ENCODE data around the gene IDS.
"Not testable (repeated sequence)": the region's sequence is repeated elsewhere in the genome, so short reads cannot be mapped to it uniquely, and the experiment has no call there.

IDS gene

GRCh38 chrX:149504915-149505651, at the start of gene IDS:
Gene IDS (minus strand): TSS chrX:149505306. CDS start chrX:149505137, 169 bp downstream.
- Mint-ChIP-seq H3K9me3 (no peaks in the 10 kb centered on the region), H3K36me3 (peaks cover 12% of the 10 kb centered on the region), H3K27me3 (peaks cover 11% of the 10 kb centered on the region), H3K27ac (peak within 1 kb of the TSS; percentile 95), H3K4me1 (peaks cover 48% of the 10 kb centered on the region), H3K4me3 (peak within 1 kb of the TSS; percentile 89)
- CTCF ChIA-PET: interaction anchor here (1.0 kb wide), 1 partner anchor 11 kb away, joined by 3 read pairs; no protein-coding TSS in a partner anchor
- DNase-seq: peak; percentile 90

DNA sequence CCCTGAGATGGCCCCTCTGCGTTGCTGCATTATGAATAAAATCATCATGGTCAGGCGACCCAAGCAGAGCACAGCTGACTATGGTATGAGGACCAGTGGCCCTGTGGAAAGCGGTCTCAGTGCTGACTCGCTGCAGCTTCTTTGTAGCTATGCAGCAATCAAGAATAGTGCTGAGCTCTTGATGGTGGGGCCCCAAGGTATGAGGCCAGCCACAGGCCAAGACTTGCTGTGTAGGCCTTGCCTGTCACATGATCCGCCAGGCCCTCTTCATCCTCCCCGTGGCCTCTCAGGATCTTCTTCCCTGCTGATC, 46.8 kb upstream of the IDS start:
- H3K36me3 Mint-ChIP-seq, H3K9me3 Mint-ChIP-seq, H3K27me3 Mint-ChIP-seq, H3K4me3 Mint-ChIP-seq, DNase-seq, CTCF ChIA-PET, H3K4me1 Mint-ChIP-seq, H3K27ac Mint-ChIP-seq: not testable (repeated sequence)

- H3K4me1 Mint-ChIP-seq, H3K27ac Mint-ChIP-seq, H3K36me3 Mint-ChIP-seq, H3K4me3 Mint-ChIP-seq, H3K27me3 Mint-ChIP-seq, CTCF ChIA-PET, DNase-seq, H3K9me3 Mint-ChIP-seq: not testable (repeated sequence)
Observed at GRCh38 chrX:149551245-149551938, 46.3 kb upstream of the IDS start.

DNA sequence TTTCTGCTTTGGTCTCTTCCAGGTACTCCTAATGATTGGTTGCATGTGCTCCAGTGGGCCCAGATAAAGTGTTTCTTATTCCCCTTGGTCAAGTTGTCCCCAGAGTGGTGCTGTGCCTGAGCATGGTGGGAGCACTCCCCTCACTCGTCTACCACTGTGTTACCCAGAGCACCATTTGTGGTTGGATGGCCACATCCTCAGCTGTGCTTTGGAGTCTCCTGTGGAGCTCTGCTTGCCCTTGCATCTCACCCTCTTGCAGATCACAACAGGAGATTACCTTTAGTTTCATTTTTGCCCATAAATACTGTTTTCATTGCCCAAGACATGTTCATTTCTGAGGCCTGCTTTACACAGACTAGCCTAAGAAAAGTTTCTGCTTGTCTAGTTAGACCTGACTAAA, 45.3 kb upstream of the IDS start:
- CTCF ChIA-PET, H3K27me3 Mint-ChIP-seq, H3K4me3 Mint-ChIP-seq, H3K36me3 Mint-ChIP-seq, H3K4me1 Mint-ChIP-seq, H3K9me3 Mint-ChIP-seq: not testable (repeated sequence)
- peak overlapping the region; percentile 28 for H3K27ac Mint-ChIP-seq
- peak; percentile 32 for DNase-seq

GRCh38 chrX:149549701-149550100, 44.6 kb upstream of the IDS start, which contains the start of gene HSFX3:
Gene HSFX3 (minus strand): TSS chrX:149549924. CDS start chrX:149549852, 72 bp downstream.
- H3K27me3 Mint-ChIP-seq, H3K4me3 Mint-ChIP-seq, CTCF ChIA-PET, H3K4me1 Mint-ChIP-seq, H3K9me3 Mint-ChIP-seq, DNase-seq, H3K36me3 Mint-ChIP-seq: not testable (repeated sequence)
- peak within 1 kb of the TSS; percentile 28 for H3K27ac Mint-ChIP-seq

- H3K4me1 Mint-ChIP-seq, H3K27ac Mint-ChIP-seq, H3K4me3 Mint-ChIP-seq, H3K9me3 Mint-ChIP-seq, DNase-seq, H3K27me3 Mint-ChIP-seq, H3K36me3 Mint-ChIP-seq, CTCF ChIA-PET: not testable (repeated sequence)
Observed at GRCh38 chrX:149547782-149548181, 42.7 kb upstream of the IDS start.

DNA sequence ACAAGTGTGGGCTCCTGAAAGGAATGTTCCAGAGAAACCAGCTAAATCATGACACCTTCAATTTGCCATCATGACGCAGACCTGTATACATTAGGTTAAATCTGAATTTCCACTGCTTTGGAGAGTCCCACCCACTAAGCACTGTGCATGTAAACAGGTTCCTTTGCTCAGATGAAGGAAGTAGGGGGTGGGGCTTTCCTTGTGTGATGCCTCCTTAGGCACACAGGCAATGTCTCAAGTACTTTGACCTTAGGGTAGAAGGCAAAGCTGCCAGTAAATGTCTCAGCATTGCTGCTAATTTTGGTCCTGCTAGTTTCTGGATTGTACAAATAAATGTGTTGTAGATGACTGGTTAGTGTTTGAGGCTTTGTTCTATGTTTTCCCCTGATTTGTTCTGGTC, 41.9 kb upstream of the IDS start:
- H3K4me3 Mint-ChIP-seq, CTCF ChIA-PET, H3K27ac Mint-ChIP-seq, H3K27me3 Mint-ChIP-seq, H3K4me1 Mint-ChIP-seq, DNase-seq, H3K9me3 Mint-ChIP-seq, H3K36me3 Mint-ChIP-seq: not testable (repeated sequence)

DNA sequence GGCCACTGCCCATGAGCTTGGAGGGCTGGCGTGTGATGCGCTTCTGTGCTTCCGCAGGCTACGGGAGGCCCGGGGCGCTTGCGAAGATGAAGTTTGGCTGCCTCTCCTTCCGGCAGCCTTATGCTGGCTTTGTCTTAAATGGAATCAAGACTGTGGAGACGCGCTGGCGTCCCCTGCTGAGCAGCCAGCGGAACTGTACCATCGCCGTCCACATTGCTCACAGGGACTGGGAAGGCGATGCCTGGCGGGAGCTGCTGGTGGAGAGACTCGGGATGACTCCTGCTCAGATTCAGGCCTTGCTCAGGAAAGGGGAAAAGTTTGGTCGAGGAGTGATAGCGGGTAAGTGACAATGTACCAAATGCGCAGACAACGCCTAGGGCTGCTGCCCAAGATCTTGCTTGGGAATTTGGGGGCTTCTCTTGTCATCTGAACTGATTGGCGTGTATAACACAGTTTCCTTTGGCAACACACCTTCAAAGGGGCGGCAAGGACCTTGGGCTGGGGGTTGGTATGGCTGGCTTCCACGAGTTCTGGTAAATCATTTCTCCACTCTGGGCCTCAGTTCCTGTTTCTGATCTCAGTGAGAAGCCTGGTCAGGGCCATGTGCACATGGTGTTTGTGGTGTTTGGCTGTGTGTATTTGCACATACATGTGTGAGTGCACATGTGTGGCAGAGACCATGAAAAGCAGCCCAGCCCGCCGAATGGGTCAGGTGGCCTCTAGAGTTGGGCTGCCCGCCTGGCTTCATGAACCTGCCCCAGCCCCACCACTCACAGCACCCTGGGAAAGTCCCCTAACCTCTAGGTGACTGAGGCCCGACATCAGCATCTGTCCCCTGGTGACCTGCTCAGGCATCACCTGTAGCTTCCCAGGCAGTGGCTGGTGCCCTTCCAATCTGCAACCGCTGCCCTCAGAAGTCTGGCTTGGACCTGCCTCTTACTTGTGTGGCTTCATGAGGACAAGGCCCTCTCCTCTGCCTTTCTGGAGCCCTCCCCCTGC, 40.7 kb upstream of the IDS start:
- not testable (repeated sequence) for H3K27me3 Mint-ChIP-seq, H3K4me1 Mint-ChIP-seq, H3K27ac Mint-ChIP-seq, H3K36me3 Mint-ChIP-seq, DNase-seq, H3K4me3 Mint-ChIP-seq, H3K9me3 Mint-ChIP-seq
- CTCF ChIA-PET: interaction anchor here (1.1 kb wide), 1 partner anchor 34 kb away, joined by 3 read pairs; no protein-coding TSS in a partner anchor

- no peak for DNase-seq
- H3K9me3 Mint-ChIP-seq: no peaks in the 10 kb centered on the region
- H3K36me3 Mint-ChIP-seq: peaks cover 2% of the 10 kb centered on the region
- H3K27ac Mint-ChIP-seq: peak overlapping the region; percentile 98
- CTCF ChIA-PET: interaction anchor here (0.9 to 2.3 kb wide), 2 partner anchors 14 to 29 kb away, joined by 3 to 10 read pairs; no protein-coding TSS in a partner anchor
- peaks cover 12% of the 10 kb centered on the region for H3K4me1 Mint-ChIP-seq
- H3K27me3 Mint-ChIP-seq: no peaks in the 10 kb centered on the region
- H3K4me3 Mint-ChIP-seq: peak overlapping the region; percentile 88
Observed at GRCh38 chrX:149541521-149542047, 36.5 kb upstream of the IDS start.

- CTCF ChIA-PET: interaction anchor here (0.9 to 2.3 kb wide), 3 partner anchors 13 to 30 kb away, joined by 3 to 10 read pairs (median 6); no protein-coding TSS in a partner anchor
- Mint-ChIP-seq H3K9me3 (no peaks in the 10 kb centered on the region), H3K36me3 (peaks cover 4% of the 10 kb centered on the region), H3K27me3 (no peaks in the 10 kb centered on the region), H3K4me1 (peaks cover 12% of the 10 kb centered on the region), H3K4me3 (peak within 1 kb of the TSS; percentile 88), H3K27ac (peak within 1 kb of the TSS; percentile 98)
- DNase-seq: peak; percentile 93
Observed at GRCh38 chrX:149540621-149541520, 35.8 kb upstream of the IDS start, which contains the start of gene EOLA1. Gene EOLA1 (plus strand): TSS chrX:149541012. CDS start chrX:149545631, 4,619 bp downstream.

DNA sequence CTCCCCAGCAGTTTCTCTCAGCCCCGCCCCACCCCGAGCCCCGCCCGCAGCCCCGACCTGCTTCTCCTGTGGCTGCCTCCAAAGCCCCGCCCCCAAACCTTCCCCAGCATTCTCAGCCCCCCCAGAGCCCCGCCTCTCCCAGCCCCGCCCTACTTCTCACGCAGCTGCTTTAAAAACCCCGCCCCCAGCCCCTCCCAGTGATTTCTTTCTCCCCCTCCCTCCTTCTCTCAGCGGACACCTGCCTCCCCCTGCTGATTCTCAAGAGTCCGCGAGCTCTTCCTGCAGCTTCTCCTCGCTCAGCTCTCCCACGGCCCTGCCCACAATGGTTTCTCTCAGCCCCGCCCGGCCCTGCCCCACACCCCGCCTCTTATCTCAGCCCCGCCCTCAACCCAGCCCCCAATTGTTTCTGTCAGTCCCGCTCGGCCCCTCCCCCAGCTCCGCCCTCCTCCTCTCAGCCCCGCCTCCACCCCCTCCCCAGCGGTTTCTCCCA, 35.1 kb upstream of the IDS start:
- H3K27ac Mint-ChIP-seq: peak overlapping the region; percentile 98
- H3K36me3 Mint-ChIP-seq: peaks cover 2% of the 10 kb centered on the region
- CTCF ChIA-PET: interaction anchor here (2.0 to 2.3 kb wide), 2 partner anchors 28 to 29 kb away, joined by 6 to 10 read pairs; no protein-coding TSS in a partner anchor
- DNase-seq: peak; percentile 93
- H3K27me3 Mint-ChIP-seq: no peaks in the 10 kb centered on the region
- no peaks in the 10 kb centered on the region for H3K9me3 Mint-ChIP-seq
- H3K4me3 Mint-ChIP-seq: peak overlapping the region; percentile 88
- peaks cover 12% of the 10 kb centered on the region for H3K4me1 Mint-ChIP-seq

- H3K4me1 Mint-ChIP-seq: peaks cover 10% of the 10 kb centered on the region
- CTCF ChIA-PET: interaction anchor here (0.7 to 2.3 kb wide), 3 partner anchors 13 to 29 kb away, joined by 4 to 10 read pairs (median 6); no protein-coding TSS in a partner anchor
- peaks cover 2% of the 10 kb centered on the region for H3K36me3 Mint-ChIP-seq
- H3K9me3 Mint-ChIP-seq: no peaks in the 10 kb centered on the region
- H3K4me3 Mint-ChIP-seq: peak overlapping the region; percentile 84
- DNase-seq: peak; percentile 94
- peak overlapping the region; percentile 95 for H3K27ac Mint-ChIP-seq
- H3K27me3 Mint-ChIP-seq: no peaks in the 10 kb centered on the region
Observed at GRCh38 chrX:149539283-149540130, 34.4 kb upstream of the IDS start.

All from activated naive CD4-positive, alpha-beta T cell treated with anti-CD3 and anti-CD28 coated beads, Interleukin-2, amount 10 ng/mL, durations not matched to agents 7 days and 5 days (primary cell).